Suprapubic skin (tissue), 3 donors: ENCODE measurements around the gene ASCL5.

ENCODE experiments used
- POLR2A ChIP-seq, 2 donors: fragments of 450-650 bp; IDR thresholded peaks; one replicate each; pipeline ENCODE4 v1.6.1; 2017; ENCODE audit warnings: antibody characterized with exemption in 2 of 2, mild to moderate bottlenecking in 2 of 2, moderate library complexity in 2 of 2
- TF ChIP-seq, protein P1 (sequence below), 2 donors: fragments of 200-600 bp in 1 of 2; fragments of 450-650 bp in 1 of 2; sonication (generic) in 1 of 2; IDR thresholded peaks; one replicate each; pipeline ENCODE4 v1.5.1; 2016 to 2019; ENCODE audit warnings: antibody characterized with exemption in 2 of 2, mild to moderate bottlenecking in 1 of 2, moderate library complexity in 1 of 2

DNA sequence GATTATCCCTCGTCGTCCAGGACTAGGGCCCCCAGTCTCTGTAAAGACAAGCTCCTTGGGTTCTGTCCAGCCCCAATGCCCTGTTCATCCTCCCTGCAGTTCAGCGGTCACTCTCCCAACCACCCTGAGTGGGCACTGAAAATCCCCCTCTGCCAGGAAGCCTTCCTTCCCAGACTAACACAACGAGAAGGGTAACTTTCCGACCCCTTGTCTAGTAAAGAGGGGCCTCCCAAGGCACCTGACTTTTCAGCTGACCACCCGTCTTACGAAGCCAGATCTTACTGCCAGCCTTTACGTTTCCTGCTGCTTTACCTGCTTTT lies 13.9 kb upstream of the ASCL5 start:
- TF ChIP-seq, protein P1, sequence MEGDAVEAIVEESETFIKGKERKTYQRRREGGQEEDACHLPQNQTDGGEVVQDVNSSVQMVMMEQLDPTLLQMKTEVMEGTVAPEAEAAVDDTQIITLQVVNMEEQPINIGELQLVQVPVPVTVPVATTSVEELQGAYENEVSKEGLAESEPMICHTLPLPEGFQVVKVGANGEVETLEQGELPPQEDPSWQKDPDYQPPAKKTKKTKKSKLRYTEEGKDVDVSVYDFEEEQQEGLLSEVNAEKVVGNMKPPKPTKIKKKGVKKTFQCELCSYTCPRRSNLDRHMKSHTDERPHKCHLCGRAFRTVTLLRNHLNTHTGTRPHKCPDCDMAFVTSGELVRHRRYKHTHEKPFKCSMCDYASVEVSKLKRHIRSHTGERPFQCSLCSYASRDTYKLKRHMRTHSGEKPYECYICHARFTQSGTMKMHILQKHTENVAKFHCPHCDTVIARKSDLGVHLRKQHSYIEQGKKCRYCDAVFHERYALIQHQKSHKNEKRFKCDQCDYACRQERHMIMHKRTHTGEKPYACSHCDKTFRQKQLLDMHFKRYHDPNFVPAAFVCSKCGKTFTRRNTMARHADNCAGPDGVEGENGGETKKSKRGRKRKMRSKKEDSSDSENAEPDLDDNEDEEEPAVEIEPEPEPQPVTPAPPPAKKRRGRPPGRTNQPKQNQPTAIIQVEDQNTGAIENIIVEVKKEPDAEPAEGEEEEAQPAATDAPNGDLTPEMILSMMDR (IDR thresholded peaks at IDR 0.05) = no peak
- TF ChIP-seq POLR2A (IDR thresholded peaks at IDR 0.05) = no peak
